GM19035 (cell line): Measurements from ENCODE around the gene TGM3.

Experiments
- ATAC-seq: cut with Tn5 transposase; IDR thresholded peaks from one replicate; pipeline ENCODE4 v1.9.1; 2021; ENCODE audit not compliant: unreplicated experiment

TGM3 gene

DNA sequence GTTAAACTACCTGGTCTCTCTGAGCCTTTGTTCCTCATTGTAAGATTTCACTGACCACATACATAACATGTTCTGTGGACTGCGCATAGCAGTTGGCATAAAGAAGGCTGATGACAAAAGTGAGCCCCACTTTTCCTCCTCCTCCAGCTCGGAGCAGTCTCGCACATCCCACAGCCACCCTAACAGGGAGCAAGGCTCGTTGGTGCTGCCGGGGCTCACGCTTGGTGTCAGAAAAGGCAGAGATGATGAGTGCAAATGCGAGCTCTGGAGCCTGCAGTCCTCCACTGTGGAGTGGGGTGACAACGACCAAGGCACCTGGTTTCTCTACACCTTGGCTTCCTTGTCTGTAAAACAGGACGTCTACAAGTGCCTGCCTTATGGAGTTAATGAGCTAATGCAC, 9.7 kb downstream of the TGM3 start:
- ATAC-seq: no peak

DNA sequence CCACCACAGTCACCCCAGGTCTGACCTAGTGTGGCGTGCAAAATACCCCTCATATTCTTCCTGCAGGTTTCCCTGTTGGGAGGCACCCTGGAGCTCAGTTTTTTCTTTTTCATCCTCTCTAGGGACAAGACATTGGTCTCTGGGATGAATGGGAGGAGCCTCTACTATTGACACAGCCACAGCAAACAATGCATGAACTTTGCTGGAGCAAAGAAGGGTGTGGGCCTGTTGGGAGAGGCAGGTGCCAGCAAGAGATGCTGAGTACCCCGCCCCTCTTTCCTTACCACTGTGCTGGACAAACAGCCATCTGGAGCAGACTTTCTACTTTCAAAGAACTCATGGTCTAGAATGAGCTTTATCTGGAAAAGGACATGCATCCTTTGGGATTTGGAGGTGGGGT, 10.1 kb downstream of the TGM3 start:
- no peak for ATAC-seq

DNA sequence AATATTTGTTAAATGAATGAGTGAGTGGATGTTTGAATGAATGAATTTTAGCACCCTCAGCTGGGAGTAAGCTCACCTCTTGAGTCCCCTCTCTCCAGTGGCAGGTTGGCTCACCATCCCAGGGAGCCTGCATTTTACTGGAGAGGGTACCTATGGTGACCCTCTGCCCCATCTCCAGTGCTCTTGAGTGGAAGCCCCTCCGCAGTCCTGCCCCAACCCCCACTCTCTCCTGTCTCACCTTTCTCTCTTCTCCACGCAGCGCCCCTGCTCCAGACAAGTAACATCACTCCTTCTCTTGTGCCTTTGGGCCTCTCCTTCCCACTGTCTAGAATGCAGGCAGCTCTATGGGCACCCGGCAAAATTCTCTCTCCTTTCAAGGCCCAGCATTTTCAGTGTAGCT, 11.3 kb downstream of the TGM3 start:
- ATAC-seq: no peak

DNA sequence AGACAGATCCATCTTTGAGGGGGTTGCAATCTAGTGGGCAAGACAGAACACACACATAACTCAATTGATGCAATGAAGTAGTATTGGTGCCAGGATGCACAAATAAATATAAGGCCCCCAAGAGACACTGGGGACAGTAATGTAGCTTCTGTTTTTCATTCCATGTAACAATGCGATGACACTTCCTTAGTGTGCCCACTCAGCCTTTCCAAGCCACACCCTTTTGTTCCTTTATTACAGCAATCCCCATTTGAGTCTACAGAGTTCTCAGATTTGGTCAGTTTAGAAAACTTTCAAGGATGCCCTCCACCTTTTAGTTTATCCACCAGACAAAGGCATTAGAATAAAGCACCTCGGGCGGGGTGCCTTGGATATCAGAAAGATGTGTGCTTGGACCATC, 15.5 kb downstream of the TGM3 start:
- ATAC-seq: no peak

DNA sequence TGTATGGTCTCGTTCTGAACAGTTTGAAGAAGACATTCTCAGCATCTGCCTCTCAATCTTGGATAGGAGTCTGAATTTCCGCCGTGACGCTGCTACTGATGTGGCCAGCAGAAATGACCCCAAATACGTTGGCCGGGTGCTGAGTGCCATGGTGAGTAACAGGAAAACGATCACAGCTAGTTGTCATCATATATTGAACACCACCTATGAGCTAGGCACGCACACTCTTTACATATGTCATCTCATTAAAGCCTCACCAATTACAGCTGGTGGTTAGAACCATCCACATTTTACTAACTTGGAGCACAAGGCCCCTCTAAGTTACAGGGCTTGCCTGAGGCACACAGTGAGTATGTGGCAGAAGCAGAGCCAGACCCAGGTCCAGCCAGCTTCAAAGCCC, 17.1 kb downstream of the TGM3 start:
- no peak for ATAC-seq

DNA sequence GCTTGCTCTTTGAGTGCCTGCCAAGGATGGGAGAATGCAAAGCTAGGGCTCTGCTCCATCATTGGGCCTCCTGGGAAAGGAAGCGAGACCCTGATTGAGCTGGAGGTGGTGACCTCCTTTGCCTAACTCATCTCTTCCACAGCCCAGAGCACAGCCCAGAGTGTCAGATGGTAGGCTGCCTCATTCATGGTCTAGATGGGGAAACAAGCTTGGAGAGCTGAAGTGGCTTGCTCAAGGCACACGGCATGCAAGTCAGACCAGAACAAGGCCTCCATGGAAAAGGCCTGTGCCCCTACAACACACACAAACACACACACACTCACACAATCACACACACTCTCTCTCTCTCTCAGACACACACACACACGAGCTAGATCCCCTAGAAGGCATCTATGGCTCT, 17.5 kb downstream of the TGM3 start:
- no peak for ATAC-seq

DNA sequence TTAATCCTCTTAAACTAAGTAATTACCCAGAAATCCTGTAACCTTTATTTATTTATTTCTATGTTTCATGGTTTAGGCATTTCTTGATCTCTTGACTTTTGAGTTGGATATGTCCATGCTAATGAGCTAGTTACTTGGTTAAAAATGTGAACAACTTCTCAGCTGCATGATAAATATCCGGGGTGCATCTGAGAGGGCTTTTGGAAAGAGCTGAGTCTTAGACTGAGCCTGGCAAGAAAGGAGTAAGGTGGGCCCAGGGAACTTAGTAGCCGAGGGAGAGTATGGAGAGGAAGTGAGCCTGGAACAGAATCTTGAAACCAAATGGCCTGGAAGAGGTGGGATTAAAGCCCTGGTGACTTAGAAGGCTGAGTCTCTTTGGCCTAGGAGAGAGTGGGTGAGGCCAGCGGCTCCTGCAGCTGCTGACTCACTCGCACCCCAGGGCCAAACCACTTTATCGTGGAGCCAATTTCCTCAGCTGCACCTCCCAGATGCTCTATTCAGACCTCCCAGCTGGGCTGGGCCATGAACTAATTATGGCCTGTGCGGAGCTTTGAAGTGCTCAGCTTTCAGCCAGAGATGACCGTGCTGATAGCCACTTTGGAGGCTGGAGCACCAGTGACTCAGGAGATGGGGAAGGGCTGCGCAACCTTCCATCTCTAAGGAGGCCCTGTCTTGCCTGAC, 19.1 kb downstream of the TGM3 start:
- ATAC-seq: no peak

DNA sequence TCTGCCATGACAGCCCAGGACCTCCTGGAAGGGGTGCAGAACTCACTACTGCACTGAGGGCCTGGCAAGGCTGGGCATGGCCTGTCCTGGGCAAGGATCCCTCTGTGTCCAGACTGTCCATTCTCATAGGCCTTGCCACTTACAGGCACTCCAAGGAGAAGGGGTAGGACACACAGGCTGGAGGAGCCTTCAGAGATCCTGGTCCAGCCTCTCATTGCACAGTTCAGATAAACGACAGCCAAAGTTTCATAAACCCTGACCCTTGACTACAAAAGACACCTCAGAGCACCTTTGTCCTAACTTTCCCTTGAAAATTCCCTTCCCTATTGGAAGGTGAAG, 19.6 kb downstream of the TGM3 start:
- ATAC-seq: no peak

DNA sequence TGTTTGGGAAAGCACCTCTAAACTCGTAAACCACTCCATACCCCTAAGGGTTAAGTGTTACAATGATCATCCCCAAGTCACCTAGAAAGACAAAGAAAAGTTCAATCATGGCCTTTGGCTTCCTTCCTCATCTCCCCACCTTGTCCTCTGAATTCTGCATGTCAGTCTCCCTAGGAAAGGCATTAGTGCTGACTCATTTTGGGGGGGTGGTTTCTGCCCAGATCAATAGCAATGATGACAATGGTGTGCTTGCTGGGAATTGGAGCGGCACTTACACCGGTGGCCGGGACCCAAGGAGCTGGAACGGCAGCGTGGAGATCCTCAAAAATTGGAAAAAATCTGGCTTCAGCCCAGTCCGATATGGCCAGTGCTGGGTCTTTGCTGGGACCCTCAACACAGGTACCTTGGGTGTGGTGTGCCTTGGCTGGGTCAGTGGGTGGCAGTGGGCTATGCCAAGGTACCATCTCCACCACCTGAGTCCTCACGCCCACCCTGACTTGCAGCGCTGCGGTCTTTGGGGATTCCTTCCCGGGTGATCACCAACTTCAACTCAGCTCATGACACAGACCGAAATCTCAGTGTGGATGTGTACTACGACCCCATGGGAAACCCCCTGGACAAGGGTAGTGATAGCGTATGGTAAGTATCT, 21.2 kb downstream of the TGM3 start:
- ATAC-seq: no peak

DNA sequence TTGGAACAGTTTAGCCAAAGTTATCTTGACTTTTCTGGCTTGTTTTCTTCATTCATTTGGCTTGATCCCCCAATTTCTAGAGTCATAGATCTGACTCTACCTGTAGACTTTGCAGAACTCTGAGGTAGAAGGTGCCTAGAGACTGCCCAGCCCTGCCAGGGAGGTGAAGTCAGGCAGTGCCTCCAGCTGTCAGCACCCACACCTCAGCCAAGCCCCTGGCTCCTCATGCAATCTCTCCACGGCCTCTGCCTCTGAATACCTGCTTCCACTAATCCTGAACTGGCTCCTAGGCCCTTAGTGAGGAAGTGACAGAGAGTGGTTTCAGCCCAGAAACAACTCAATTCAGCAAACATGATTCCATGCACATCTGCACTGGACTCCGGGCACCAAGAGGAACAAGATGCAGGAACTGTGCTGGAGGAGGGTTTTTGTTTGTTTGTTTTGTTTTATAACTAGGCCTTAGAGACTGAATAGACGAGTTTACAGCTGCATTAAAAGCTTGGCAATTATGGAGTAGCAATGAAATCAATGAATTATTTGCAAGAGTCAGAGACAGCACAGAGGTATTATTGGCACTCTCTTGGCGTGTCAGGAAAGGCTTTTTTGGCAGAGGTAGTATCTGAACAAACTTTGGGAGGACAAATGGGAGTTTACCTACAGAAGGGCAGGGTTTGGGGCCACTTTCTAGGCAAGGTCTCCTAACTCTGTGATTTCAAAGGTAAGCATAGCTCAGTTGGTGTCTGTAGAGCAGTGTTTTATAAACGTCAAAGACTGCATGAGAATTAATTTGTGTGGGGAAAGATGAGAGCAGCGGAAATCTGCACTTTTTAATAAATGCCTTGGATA, 25.2 kb downstream of the TGM3 start:
- no peak for ATAC-seq

DNA sequence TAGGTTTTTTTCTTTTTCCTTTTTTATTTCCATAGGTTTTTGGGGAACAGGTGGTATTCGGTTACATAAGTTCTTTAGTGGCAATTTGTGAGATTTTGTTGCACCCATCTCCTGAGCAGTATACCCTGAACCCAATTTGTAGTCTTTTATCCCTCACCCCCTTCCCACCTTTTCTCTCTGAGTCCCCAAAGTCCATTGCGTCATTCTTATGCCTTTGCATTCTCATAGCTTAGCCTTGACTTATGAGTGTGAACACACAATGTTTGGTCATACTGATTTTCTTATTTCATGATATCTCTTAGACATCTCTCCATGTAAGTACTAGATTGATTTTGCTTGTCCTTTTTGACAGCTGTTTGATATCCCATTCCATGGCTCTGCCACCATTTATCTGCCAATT, 27.2 kb downstream of the TGM3 start:
- ATAC-seq: no peak

DNA sequence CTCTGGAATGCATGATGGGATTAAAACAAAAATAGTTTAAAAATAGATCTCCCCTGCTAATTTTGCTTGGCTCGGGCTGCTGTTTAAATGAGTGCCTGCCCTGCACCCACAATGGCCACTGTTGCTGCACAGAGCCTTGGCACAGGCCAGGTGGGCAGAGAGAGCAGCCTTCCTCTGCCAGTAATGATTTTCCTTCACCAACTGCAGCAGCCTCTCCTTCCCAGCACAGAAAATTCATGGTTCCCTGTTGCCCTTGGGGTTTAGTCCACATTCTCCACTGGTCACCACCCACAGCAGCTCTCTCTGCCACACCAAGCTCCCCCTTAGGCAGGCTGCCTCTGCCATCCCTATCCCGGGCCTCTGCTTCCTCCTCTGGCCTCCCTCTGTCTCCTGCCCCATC, 30.2 kb downstream of the TGM3 start:
- ATAC-seq: no peak

DNA sequence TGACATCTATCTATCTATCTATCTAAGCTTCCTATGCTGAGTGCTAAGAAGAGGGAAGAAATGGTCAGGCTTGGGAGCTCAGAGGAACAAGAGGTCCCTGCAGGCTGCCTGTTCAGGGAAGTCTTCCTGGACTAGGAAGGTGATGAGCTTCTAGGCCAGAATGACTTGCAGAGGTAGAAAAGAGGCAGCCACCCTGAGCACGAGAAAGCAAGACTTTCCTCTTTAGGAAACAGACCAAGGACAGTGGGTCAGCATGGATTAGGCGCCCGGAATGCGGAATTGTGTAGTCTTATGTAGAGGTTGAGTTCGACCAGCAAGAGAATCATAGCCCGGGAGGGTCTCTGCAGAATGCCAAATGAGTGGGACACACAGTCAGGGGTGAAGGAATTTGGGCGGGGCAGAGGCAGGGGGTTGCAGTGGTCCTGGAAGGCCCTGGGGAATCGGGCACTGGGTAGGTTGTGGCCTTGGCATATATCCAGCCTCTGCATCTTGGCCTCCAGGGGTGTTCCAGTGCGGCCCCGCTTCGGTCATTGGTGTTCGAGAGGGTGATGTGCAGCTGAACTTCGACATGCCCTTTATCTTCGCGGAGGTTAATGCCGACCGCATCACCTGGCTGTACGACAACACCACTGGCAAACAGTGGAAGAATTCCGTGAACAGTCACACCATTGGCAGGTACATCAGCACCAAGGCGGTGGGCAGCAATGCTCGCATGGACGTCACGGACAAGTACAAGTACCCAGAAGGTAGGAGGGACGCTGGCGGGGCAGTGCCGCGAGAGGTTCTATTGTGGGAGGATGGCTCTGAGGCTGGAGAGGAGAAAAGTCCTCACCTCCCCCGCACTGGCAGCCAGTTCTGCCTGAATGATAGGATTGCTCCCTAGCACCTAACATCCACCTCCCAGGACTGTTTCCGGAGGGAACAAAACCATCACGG, 32.1 kb downstream of the TGM3 start:
- ATAC-seq: no peak

DNA sequence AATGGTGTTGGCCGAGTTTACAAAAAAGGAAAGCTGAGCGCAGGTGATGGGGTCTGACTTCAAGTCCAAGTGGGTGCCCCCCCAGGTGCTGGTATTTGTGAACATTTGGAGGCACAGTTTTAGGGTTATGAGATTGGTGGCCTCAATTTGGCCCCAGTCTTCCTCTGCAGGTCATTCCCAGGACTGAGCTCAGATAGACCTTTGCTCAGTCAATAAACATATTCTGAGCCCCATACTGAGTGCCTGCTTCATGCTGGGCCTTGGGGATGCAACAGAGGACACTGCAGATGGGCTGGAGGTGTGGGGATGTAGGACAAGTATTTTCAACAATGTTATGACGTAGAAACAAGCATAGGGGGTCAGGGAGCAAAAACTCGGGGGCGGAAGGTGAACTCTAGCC, 33.5 kb downstream of the TGM3 start:
- no peak for ATAC-seq

DNA sequence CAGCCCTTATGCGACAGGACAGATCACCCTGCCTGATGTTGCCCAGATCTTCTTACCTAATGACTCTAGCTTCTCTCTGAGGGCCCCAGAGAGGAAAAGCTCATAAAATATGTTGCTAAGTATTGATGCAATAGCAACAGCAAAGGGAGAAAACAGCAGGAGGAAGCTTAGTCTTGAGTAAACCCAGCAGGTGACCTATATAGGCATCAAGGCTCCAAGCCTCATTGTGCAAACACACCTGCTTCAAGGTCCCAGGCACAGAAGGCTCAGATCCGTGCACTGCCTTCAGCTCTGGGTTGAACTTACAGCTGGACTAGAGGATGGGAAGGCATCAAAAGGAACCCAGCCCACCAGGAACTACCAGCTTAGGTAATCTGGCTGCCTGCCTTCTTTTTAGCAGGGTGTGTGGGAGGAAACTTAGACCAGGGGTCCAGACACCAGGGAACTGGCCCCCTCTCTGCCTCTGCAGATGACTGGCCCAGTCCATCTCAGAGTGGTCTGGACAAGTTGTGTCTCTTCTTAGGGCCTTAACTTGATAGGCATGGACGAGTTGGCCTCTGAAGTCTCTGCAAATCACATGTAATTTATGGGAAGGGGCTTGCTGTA, 34.4 kb downstream of the TGM3 start:
- ATAC-seq: no peak

DNA sequence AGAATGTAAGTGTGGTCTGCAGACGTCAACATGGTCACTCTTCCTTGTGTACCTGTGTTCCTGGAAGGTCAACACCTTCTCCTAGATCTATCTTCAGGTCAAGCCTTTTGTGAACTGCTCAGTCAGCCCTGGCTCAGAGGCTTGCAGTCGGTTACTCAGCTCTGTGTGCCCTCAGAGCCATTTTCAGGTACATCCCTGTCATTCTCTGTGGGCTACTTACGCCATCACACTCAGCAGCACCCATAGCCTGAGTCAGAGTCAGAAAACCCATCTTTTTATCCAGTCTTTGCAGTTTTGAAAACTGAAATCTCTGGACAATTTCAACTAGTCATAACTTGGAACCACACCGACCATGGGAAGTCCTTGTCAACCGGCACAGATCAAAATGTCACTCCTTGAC, 35.3 kb downstream of the TGM3 start:
- no peak for ATAC-seq

DNA sequence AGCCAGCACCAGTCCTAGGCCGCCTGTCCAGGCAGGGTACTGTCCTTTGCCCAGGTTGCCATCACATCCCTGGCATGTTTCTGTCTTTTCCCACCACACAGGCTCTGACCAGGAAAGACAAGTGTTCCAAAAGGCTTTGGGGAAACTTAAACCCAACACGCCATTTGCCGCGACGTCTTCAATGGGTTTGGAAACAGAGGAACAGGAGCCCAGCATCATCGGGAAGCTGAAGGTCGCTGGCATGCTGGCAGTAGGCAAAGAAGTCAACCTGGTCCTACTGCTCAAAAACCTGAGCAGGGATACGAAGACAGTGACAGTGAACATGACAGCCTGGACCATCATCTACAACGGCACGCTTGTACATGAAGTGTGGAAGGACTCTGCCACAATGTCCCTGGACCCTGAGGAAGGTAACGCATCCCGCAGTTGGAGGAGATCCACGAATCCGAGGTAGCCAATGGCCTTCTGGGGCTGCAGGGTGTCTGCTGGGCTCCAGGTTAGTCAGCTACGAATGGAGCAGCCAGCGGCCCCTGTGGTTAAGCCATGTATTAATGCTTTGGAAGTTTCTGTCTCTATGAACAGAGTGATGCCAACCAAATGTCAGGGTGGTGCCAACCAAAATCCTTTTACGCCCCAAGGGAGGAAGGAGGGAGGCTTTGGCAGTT, 36.2 kb downstream of the TGM3 start:
- no peak for ATAC-seq

DNA sequence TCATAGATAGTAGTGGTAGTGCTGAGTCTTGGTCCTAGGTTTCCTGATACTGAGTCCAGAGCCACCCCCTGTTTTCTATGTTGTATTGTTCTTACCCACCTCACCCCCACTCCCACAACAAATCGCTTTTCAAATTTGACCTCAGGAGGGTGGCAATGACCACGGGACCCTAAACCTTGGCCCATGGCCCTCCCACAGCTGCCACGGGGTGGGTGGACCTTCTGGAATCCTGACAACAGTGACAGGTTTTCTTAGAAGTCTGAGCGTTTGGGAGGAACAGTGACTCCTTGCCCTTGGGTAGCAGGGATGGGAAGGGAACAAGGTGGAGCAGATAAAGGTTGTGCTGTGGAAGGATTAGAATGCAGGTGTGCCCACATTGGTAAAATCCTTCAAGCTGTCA, 36.9 kb downstream of the TGM3 start:
- no peak for ATAC-seq

DNA sequence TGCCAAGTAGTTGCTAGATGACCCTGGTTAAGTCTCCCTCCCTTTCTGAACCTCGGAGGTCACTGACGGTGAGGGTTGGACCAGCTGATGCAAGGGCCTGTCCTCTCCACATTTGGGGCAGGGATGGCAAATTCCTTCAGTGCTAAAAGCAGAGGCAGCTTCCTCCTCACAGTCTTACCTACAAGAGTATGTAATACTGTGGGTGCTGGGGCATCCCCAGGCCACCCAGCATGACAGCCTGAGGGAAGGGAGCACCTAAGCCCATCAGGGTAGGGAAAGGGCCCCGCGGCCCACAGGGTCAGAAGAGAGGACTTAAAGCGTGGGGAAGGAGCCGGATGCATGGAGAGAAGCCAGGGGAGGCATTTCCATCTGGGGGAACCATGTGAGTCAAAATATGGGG, 38.0 kb downstream of the TGM3 start:
- ATAC-seq: no peak

DNA sequence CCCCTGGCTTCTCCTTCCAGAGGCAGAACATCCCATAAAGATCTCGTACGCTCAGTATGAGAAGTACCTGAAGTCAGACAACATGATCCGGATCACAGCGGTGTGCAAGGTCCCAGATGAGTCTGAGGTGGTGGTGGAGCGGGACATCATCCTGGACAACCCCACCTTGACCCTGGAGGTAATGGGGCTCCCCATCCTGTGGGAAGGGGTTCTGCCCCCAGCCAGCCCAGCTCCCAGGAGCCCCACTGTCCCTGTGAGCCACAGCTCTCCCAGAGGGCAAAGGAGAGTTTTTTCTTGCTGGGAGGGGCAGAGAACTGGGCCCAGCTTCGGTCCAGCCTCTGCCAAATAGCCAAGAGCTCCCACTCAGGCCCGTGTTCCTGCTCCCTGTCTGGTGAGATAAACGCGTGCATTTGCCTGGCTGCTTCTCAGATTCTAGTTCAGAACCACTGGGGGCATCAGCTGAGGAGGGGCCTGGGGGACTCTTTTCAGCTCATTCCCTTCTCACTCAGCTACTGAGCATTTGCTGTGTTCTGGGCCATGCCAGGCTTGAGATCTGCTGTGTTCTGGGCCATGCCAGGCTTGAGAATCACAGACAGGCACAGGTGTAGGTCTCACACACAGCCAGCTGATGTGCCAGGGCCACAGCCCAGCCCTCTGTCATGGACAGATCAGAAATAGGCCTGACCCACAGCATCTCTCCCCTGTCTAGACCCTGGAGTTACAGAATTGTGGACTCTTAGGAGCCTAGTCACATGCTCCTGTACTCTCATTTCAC, 39.5 kb downstream of the TGM3 start:
- ATAC-seq: no peak
